22Rv1 (cell line): ENCODE measurements around the gene CLK1.

ENCODE experiments used
- H3K27ac ChIP-seq: fragments of 450-650 bp; 2 replicates; pipeline ENCODE4 v1.5.1; 2017
- ZFX ChIP-seq: fragments of 450-650 bp; IDR thresholded peaks from 2 replicates; pipeline ENCODE4 v1.6.1; 2017; ENCODE audit warnings: antibody characterized with exemption, borderline replicate concordance
- TF ChIP-seq, protein P1 (sequence below): fragments of 450-650 bp; IDR thresholded peaks from 2 replicates; pipeline ENCODE4 v1.5.1; 2017; ENCODE audit warnings: mild to moderate bottlenecking

CLK1 gene

GRCh38 chr2:200851398-200852248 lies 12.8 kb downstream of the CLK1 start:
- H3K27ac ChIP-seq = no peak overlapping the region
- TF ChIP-seq, protein P1, sequence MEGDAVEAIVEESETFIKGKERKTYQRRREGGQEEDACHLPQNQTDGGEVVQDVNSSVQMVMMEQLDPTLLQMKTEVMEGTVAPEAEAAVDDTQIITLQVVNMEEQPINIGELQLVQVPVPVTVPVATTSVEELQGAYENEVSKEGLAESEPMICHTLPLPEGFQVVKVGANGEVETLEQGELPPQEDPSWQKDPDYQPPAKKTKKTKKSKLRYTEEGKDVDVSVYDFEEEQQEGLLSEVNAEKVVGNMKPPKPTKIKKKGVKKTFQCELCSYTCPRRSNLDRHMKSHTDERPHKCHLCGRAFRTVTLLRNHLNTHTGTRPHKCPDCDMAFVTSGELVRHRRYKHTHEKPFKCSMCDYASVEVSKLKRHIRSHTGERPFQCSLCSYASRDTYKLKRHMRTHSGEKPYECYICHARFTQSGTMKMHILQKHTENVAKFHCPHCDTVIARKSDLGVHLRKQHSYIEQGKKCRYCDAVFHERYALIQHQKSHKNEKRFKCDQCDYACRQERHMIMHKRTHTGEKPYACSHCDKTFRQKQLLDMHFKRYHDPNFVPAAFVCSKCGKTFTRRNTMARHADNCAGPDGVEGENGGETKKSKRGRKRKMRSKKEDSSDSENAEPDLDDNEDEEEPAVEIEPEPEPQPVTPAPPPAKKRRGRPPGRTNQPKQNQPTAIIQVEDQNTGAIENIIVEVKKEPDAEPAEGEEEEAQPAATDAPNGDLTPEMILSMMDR = no peak
- no peak for TF ChIP-seq ZFX

DNA sequence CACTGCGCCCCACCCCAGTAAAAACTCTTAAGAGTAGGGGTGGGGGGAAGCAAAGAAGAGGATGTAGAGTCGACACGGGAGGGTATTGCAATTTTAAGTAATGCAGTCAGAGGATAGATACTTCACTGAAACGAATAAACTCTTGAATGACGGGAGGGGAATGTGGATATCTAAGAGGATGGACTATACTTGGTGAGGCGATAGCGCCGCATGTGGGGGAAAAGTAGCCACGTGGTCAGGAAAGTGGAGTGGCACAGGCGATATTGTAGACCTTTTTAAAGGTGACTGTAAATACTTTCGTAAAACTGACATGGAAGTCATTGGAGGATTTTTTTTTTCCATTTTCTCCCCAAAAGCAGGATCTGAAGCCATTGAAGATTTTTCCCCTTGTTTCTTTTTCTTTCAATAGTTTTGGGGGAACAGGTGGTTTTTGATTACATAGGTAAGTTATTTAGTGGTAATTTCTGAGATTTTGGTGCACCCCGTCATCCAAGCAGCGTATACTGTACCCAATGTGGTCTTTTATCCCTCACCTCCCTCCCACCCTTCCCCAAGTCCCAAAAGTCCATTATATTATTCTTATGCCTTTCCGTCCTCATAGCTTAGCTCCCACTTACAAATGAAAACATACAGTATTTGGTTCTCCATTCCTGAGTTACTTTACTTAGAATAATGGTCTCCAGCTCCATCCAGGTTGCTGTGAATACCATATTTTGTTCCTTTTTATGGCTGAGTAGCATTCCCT lies 13.8 kb downstream of the CLK1 start:
- TF ChIP-seq, protein P1 = no peak
- TF ChIP-seq ZFX = no peak
- H3K27ac ChIP-seq = no peak overlapping the region

DNA sequence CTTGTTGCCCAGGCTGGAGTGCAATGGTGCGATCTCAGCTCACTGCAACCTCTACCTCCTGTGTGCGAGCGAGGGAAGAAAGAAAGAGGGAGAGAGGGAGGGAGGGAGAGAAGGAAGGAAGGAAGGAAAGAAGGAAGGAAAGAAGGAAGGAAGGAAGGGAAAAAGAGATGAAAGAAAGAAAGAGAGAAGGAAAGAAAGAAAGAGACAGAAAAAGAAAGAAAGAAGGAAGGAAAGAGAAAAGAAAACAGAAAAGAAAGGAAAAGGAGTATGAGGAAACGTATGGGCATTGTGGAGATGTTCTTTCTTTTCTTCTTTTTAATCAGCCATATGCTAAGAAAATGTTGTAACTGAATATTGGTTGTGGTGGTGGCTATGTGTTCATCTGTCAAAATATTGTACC lies 16.5 kb downstream of the CLK1 start:
- no peak overlapping the region for H3K27ac ChIP-seq
- TF ChIP-seq ZFX = no peak
- TF ChIP-seq, protein P1 = no peak

- TF ChIP-seq ZFX = no peak
- TF ChIP-seq, protein P1 = no peak
- H3K27ac ChIP-seq = no peak overlapping the region
Observed at GRCh38 chr2:200847269-200847668, 17.2 kb downstream of the CLK1 start.

- TF ChIP-seq ZFX = no peak
- TF ChIP-seq, protein P1 = no peak
- H3K27ac ChIP-seq = no peak overlapping the region
Observed at GRCh38 chr2:200845669-200846325, 18.7 kb downstream of the CLK1 start.

DNA sequence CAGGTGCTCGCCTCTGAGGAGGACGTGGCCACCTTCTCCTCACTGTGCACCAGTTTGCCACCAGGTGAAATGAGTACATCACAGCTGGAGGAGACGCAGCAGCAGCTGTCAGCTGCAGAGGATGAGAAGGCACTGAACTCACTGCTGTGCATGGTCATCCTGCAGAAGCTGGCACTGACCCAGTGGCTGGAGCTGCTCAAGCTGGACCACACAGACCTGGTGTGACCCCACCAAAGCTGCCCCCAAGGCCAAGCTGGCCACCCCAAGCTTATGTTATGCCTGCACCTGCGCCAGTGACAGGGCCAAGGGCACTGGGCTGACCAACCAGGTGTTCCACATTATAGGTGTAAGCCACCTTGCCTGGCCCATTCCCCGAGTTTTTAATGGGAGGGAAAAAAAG lies 19.3 kb downstream of the CLK1 start:
- no peak overlapping the region for H3K27ac ChIP-seq

More for the DNA sequence above, 19.3 kb downstream of the CLK1 start:
- no peak for TF ChIP-seq ZFX
- TF ChIP-seq, protein P1 = no peak
